ENCODE results near the gene SLC28A3.
A peak's percentile ranks its signal among the peaks of the same experiment; 100 is the strongest.

Gene SLC28A3

GRCh38 chr9:84339503-84339902 lies 1.1 kb downstream of the SLC28A3 start:
- no peak for DNase-seq (ENCODE audit: low read depth)

- no peak for DNase-seq (ENCODE audit: low read depth)
Measured at GRCh38 chr9:84338792-84339191, 1.8 kb downstream of the SLC28A3 start.

GRCh38 chr9:84337252-84337651 lies 3.3 kb downstream of the SLC28A3 start:
- no peak for DNase-seq (ENCODE audit: low read depth)

DNA sequence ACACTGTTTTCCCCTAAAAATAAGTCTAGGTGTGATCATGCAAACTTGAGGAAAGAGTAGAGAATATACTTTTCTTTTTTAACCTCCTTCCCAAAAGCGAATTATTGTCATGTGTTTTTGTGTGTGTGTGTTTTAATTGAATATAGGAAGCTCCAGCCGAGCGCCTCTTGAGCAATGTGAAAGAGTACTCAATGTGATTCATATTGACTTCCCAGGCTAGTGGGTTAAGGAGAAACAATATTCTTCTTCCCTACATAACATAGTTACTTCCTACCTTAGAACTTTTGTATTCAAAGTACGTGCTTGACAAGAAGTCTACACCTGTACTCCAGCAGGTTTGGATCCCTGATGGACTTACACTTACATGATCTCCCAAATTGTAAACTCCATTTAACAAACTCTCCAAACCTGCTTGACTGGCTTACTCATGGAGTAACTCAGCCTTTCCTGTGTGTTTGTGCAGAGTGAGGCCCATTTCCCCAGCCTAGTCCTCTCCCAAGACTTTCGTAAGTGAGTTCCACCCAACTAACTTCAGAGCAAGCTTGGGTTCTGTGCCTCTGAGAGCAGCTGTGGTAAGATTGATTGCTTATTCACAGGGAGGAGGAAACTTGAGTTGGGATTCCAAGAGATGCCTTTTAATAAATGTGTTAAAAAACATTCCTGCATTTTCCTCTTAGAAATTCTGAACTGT lies 9.3 kb downstream of the SLC28A3 start:
- no peak for DNase-seq (ENCODE audit: low read depth)

- no peak for DNase-seq (ENCODE audit: low read depth)
Measured at GRCh38 chr9:84330246-84330645, 10.3 kb downstream of the SLC28A3 start.

DNA sequence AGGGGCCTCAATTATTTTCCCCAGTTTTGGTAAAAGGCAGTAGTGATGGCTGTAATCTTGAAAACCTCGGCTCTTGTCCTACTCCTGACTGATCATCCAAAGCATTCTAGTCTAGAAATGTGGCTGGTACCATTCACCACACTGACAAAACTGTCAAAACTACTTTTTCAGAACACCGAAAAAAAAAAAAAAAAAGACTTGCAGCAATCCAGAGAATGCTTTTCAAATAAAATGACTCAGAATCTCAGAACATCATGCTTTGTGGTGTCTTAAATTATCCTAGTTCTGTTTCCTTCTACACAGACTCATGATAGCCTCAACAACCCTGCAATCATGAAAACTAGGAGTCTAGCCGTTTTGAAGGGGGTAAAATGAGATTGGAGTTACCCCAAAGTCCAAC lies 13.4 kb downstream of the SLC28A3 start:
- DNase-seq (ENCODE audit: low read depth) = no peak

DNA sequence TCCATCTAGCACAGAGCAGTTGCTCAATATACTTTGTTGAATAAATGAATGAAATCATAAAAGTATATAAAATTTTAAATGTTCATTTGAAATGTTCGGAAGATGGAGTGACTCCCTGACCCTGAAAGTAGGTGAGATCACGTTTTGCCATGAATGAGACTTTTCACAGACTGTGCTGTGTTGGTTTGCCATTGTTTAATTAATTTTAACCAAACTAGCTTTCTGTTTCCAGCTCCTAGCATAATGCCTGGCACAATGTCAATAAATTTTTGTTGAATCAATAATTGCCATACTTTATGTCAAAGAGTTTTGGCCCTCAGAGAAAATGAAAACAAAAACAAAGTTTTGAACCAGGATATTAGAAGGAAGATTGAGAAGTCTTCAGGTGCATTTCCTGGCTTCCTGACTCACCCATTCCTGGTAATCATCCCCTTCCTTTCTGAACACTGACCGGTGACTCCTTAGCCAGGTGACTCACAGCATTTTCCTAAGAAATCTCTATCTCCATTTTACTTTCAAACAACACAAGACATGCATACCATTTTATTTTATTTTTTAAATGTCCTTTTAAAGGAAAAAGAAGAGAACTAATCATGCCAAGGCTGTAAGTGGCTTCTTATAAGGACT lies 15.1 kb downstream of the SLC28A3 start:
- no peak for DNase-seq (ENCODE audit: low read depth)

GRCh38 chr9:84324811-84325210 lies 15.7 kb downstream of the SLC28A3 start:
- DNase-seq (ENCODE audit: low read depth) = no peak

- no peak for DNase-seq (ENCODE audit: low read depth)
Measured at GRCh38 chr9:84323858-84324257, 16.7 kb downstream of the SLC28A3 start.

GRCh38 chr9:84322828-84323227 lies 17.7 kb downstream of the SLC28A3 start:
- DNase-seq (ENCODE audit: low read depth) = no peak

- no peak for DNase-seq (ENCODE audit: low read depth)
Measured at GRCh38 chr9:84320231-84320630, 20.3 kb downstream of the SLC28A3 start.

GRCh38 chr9:84319632-84320031 lies 20.9 kb downstream of the SLC28A3 start:
- no peak for DNase-seq (ENCODE audit: low read depth)

GRCh38 chr9:84318981-84319380 lies 21.6 kb downstream of the SLC28A3 start:
- DNase-seq (ENCODE audit: low read depth) = no peak

GRCh38 chr9:84317563-84317962 lies 23.0 kb downstream of the SLC28A3 start:
- no peak for DNase-seq (ENCODE audit: low read depth)

- no peak for DNase-seq (ENCODE audit: low read depth)
Measured at GRCh38 chr9:84315278-84315877, 25.2 kb downstream of the SLC28A3 start.

- DNase-seq (ENCODE audit: low read depth) = no peak
Measured at GRCh38 chr9:84314306-84314705, 26.3 kb downstream of the SLC28A3 start.

DNA sequence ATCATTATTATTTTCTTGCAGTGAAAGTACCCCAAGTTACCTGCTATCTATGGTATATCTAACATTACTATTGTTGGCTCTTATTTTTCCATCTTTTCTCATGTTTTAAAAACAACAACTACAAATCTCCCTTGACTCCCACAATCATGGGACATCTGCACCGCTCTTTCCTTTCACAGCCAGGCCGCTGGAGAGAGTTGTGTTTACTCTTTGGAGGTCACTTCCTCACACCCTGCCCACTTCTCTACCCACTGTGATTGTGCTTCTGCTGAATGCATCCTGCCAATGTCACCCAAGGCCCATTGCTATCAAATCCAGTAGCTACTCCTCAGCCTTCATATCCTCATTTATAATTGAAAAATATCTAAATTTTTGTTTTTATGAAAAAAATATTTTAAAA lies 29.7 kb downstream of the SLC28A3 start:
- no peak for DNase-seq (ENCODE audit: low read depth)

GRCh38 chr9:84305497-84306131 lies 34.9 kb downstream of the SLC28A3 start:
- no peak for DNase-seq (ENCODE audit: low read depth)

DNA sequence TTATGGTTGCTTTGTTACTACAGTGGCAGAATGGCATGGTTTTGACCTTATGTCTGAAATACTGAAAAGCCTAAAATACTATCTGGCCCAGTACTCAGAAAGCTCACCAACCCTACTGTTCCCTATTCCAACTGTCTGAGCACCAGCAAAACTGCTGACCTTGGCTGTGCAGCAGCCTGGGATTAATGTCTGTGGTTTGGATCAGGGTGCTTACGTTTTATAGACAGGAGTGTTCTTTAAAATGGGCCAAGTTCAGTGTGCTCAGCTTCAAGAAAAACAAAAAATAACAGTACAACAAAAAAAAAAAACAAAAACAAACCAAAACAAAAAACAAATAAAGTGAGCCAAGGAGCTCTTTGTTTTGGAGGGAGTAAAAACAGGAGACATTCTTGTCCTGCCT lies 36.4 kb downstream of the SLC28A3 start:
- DNase-seq (ENCODE audit: low read depth) = no peak

- DNase-seq (ENCODE audit: low read depth) = no peak
Measured at GRCh38 chr9:84303061-84303460, 37.5 kb downstream of the SLC28A3 start.

GRCh38 chr9:84301851-84302250 lies 38.7 kb downstream of the SLC28A3 start:
- no peak for DNase-seq (ENCODE audit: low read depth)

DNA sequence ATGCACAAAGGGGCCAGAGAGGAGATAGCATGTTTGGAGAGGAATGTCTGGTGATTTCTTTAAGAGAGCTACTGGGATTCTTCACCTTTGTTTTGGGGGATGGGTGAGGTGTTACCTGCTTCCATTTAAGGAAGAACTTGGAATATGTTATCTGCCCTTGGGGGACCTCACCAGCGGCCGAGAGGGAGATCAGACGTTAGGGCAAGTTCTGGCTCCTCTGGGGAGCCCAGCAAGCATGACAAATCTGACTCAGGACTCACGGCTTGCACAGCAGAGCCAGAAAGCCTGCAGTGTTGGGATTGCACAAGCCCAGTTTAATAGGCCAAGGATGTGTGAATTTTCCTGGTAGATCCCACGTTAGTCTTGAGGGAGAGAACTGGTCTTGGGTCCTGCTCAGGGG lies 40.3 kb downstream of the SLC28A3 start:
- DNase-seq (ENCODE audit: low read depth) = peak; percentile 39

DNA sequence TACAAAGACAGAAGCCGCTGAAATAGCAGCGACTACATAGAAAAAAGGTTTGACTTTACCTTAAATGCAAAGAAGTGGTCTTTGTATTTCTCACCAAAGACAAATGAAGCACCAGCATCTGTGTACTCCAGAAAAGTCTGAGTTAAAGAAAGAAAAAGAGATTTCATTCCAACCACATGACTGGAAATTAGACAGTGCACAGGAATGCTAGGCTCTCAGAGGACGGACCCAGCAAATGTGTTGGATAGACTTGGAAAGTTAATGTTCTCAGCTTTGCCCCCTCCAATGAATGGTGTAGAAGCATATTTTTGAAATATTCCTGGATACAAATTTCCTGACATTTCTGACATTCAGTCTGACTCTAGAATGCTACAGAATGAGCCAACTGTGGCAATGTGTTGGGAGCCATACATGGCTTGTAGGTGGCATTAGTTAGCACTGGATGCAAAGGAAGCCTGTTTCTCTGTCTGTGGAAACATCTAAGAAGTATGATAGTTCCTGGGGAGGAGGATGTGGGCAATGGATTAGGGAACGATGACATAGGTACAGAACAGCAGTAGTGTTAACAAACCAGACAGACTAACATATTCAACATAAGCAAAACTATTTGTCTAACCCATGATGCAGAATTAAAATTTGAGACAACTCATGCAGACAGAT lies 43.3 kb downstream of the SLC28A3 start:
- peak; percentile 51 for DNase-seq (ENCODE audit: low read depth)

Measured in GM04503 (cell line).